ENCODE measurements around the gene FNIP2.

GRCh38 chr4:158912806-158913205 lies 144.0 kb downstream of the FNIP2 start:
- TF ChIP-seq PKNOX1 (IDR thresholded peaks at IDR 0.05) (no peak), BHLHE40 (IDR thresholded peaks at IDR 0.05; ENCODE audit: borderline replicate concordance) (no peak), SUZ12 (IDR thresholded peaks at IDR 0.05) (no peak), SP1 (IDR thresholded peaks at IDR 0.05) (no peak), HDGF (IDR thresholded peaks at IDR 0.05; ENCODE audit: borderline replicate concordance) (no peak), FOXM1 (IDR thresholded peaks at IDR 0.05; ENCODE audit: borderline replicate concordance) (no peak), ARNT (IDR thresholded peaks at IDR 0.05) (no peak), FOXA1 (IDR thresholded peaks at IDR 0.05) (no peak)

Data from HEK293T (cell line).